GM23248 (cell line): ENCODE data around the gene PXK. TPM values are rescaled to one million over a fixed set of nuclear protein-coding genes. Genes with fewer than 3 reads are reported as not detected.

ENCODE experiments used
- DNase-seq: peaks from one replicate; pipeline ENCODE4 v3.0.0-alpha.2; 2015
- H2AFZ ChIP-seq: fragments of 200-600 bp; sonication (generic); 2 replicates; pipeline ENCODE4 v1.6.1; 2016; ENCODE audit warnings: antibody characterized with exemption
- H3F3A ChIP-seq: fragments of 200-600 bp; sonication (generic); 2 replicates; pipeline ENCODE4 v1.6.1; 2016; ENCODE audit warnings: mild to moderate bottlenecking, antibody characterized with exemption, mixed run types; ENCODE audit not compliant: insufficient read depth
- H3K27ac ChIP-seq: fragments of 200-600 bp; sonication (generic); 2 replicates; pipeline ENCODE4 v1.5.1; 2016; ENCODE audit warnings: mild to moderate bottlenecking
- H3K27me3 ChIP-seq: fragments of 200-600 bp; sonication (generic); replicated peaks from 2 replicates; pipeline ENCODE4 v1.6.1; 2016; ENCODE audit warnings: mild to moderate bottlenecking; ENCODE audit not compliant: insufficient read depth
- H3K36me3 ChIP-seq: fragments of 200-600 bp; sonication (generic); 2 replicates; pipeline ENCODE4 v1.6.1; 2016; ENCODE audit warnings: low read depth, mild to moderate bottlenecking
- H3K4me1 ChIP-seq: fragments of 200-600 bp; sonication (generic); 2 replicates; pipeline ENCODE4 v1.6.1; 2016; ENCODE audit warnings: mild to moderate bottlenecking; ENCODE audit not compliant: insufficient read depth
- H3K4me2 ChIP-seq: fragments of 200-600 bp; sonication (generic); one replicate; pipeline ENCODE4 v1.6.1; 2016; ENCODE audit warnings: mild to moderate bottlenecking; ENCODE audit not compliant: unreplicated experiment
- H3K4me3 ChIP-seq: fragments of 200-600 bp; sonication (generic); 2 replicates; pipeline ENCODE4 v1.5.1; 2016; ENCODE audit warnings: mild to moderate bottlenecking
- H3K79me2 ChIP-seq: fragments of 200-600 bp; sonication (generic); 2 replicates; pipeline ENCODE4 v1.6.1; 2016; ENCODE audit warnings: mild to moderate bottlenecking; ENCODE audit not compliant: insufficient read depth
- H3K9ac ChIP-seq: fragments of 200-600 bp; sonication (generic); 2 replicates; pipeline ENCODE4 v1.6.1; 2016; ENCODE audit warnings: mild to moderate bottlenecking
- H3K9me2 ChIP-seq: fragments of 200-600 bp; sonication (generic); 2 replicates; pipeline ENCODE4 v1.6.1; 2016; ENCODE audit warnings: mixed run types, mild to moderate bottlenecking, moderate library complexity; ENCODE audit not compliant: insufficient read depth
- H3K9me3 ChIP-seq: fragments of 200-600 bp; sonication (generic); one replicate; pipeline ENCODE4 v1.6.1; 2017; ENCODE audit warnings: low read depth
- H4K20me1 ChIP-seq: fragments of 200-600 bp; sonication (generic); 2 replicates; pipeline ENCODE4 v1.6.0; 2016; ENCODE audit not compliant: insufficient read depth
- EZH2 ChIP-seq: fragments of 200-600 bp; sonication (generic); IDR thresholded peaks from 2 replicates; pipeline ENCODE4 v1.6.1; 2018; ENCODE audit warnings: antibody characterized with exemption, mild to moderate bottlenecking; ENCODE audit not compliant: insufficient read depth, poor library complexity, severe bottlenecking
- EZH2phosphoT487 ChIP-seq: fragments of 200-600 bp; sonication (generic); IDR thresholded peaks from 2 replicates; pipeline ENCODE4 v1.6.1; 2018; ENCODE audit warnings: antibody characterized with exemption, moderate library complexity, mild to moderate bottlenecking, low read depth; ENCODE audit not compliant: insufficient read depth
- whole genome bisulfite sequencing, 2 experiments: methylation state at CpG; one replicate each; pipeline ENCODE4 v1.1.6; 2015 to 2017; ENCODE audit warnings: low lambda C conversion rate in 2 of 2, low coverage in 1 of 2; ENCODE audit errors: missing lambda C conversion rate in 2 of 2; 5-methylcytosine and 5-hydroxymethylcytosine counted together
- in situ Hi-C: fragments of 300-500 bp; cut with MboI; formaldehyde crosslinking; loops from 2 replicates; pipeline ENCODE4 v1.15.0; 2020
- polyA plus RNA-seq: library from polyadenylated mRNA; unstranded; fragments of >200 nt; fragmentation: Nextera tagmentation; extraction: Ambion mirVana; gene quantifications from 2 replicates; pipeline ENCODE4 v1.2.1, GENCODE V29; 2016
- total RNA-seq: library from RNA; depleted of rRNA; stranded (reverse); fragments of >200 nt; shearing (Covaris generic); gene quantifications from 2 replicates; pipeline ENCODE4 v1.2.3, GENCODE V29; 2014

The PXK gene
- total and polyA plus RNA-seq, 2 experiments from 2014 or later: 33.8 to 45.1 TPM

GRCh38 chr3:58361866-58362265, 29.2 kb downstream of the PXK start:
- DNase-seq: no peak
- Histone ChIP-seq H4K20me1 (no peaks in the 10 kb centered on the region; the same call in 1 of the 2 replicates), H3K36me3 (no peaks in the 10 kb centered on the region), H3K9me3 (no peaks in the 10 kb centered on the region), H3K27me3 (no peaks in the 10 kb centered on the region), H3K9ac (no peak overlapping the region), H3K4me1 (no peaks in the 10 kb centered on the region; the same call in 1 of the 2 replicates), H2AFZ (no peak overlapping the region), H3K27ac (no peak overlapping the region), H3K79me2 (peaks cover 100% of the 10 kb centered on the region), H3K4me3 (no peak overlapping the region), H3K4me2 (no peak overlapping the region), H3K9me2 (no peaks in the 10 kb centered on the region; the same call in 1 of the 2 replicates), H3F3A (no peaks in the 10 kb centered on the region)
- in situ Hi-C loops: no loop called here
- no peak for TF ChIP-seq EZH2phosphoT487
- TF ChIP-seq EZH2: no peak

- Histone ChIP-seq H3K27ac (no peak overlapping the region), H3K4me1 (no peaks in the 10 kb centered on the region; the same call in 1 of the 2 replicates), H2AFZ (no peak overlapping the region), H3F3A (no peaks in the 10 kb centered on the region), H3K9me3 (no peaks in the 10 kb centered on the region), H3K4me3 (no peak overlapping the region), H4K20me1 (no peaks in the 10 kb centered on the region; the same call in 1 of the 2 replicates), H3K79me2 (peaks cover 71% of the 10 kb centered on the region), H3K4me2 (no peak overlapping the region), H3K9me2 (no peaks in the 10 kb centered on the region; the same call in 1 of the 2 replicates), H3K9ac (no peak overlapping the region), H3K27me3 (no peaks in the 10 kb centered on the region), H3K36me3 (no peaks in the 10 kb centered on the region; the same call in 1 of the 2 replicates)
- in situ Hi-C loops: no loop called here
- TF ChIP-seq EZH2phosphoT487 (no peak), EZH2 (no peak)
- DNase-seq: no peak
- WGBS, 2 experiments: 75 to 79% methylated on average over 1 of the region's 1 CpG
These were observed 34.0 kb downstream of the PXK start for GRCh38 chr3:58366699-58367098.

GRCh38 chr3:58369038-58369437, 36.3 kb downstream of the PXK start:
- H3K27ac ChIP-seq: no peak overlapping the region
- in situ Hi-C loops: no loop called here
- no peaks in the 10 kb centered on the region for H3K27me3 ChIP-seq
- no peak overlapping the region for H2AFZ ChIP-seq
- H3K9me3 ChIP-seq: no peaks in the 10 kb centered on the region
- H3K4me1 ChIP-seq: no peaks in the 10 kb centered on the region; the same call in 1 of the 2 replicates
- 90 to 97% methylated on average over 1 of the region's 1 CpG for WGBS, 2 experiments
- H3K4me2 ChIP-seq: no peak overlapping the region
- TF ChIP-seq EZH2 (no peak), EZH2phosphoT487 (no peak)
- no peaks in the 10 kb centered on the region for H4K20me1 ChIP-seq
- no peak overlapping the region for H3K9ac ChIP-seq
- no peaks in the 10 kb centered on the region; the same call in 1 of the 2 replicates for H3K36me3 ChIP-seq
- H3F3A ChIP-seq: no peaks in the 10 kb centered on the region
- H3K79me2 ChIP-seq: peaks cover 48% of the 10 kb centered on the region
- H3K4me3 ChIP-seq: no peak overlapping the region
- H3K9me2 ChIP-seq: no peaks in the 10 kb centered on the region; the same call in 1 of the 2 replicates
- no peak for DNase-seq

GRCh38 chr3:58369876-58370275, 37.2 kb downstream of the PXK start:
- no peaks in the 10 kb centered on the region for H4K20me1 ChIP-seq
- WGBS, 2 experiments: 98 to 99% methylated on average over 3 of the region's 3 CpGs
- no peaks in the 10 kb centered on the region; the same call in 1 of the 2 replicates for H3K4me1 ChIP-seq
- in situ Hi-C loops: no loop called here
- H3K9ac ChIP-seq: no peak overlapping the region
- H3K27me3 ChIP-seq: no peaks in the 10 kb centered on the region
- no peaks in the 10 kb centered on the region for H3F3A ChIP-seq
- TF ChIP-seq EZH2phosphoT487 (no peak), EZH2 (no peak)
- no peak overlapping the region for H3K4me3 ChIP-seq
- H3K4me2 ChIP-seq: no peak overlapping the region
- no peaks in the 10 kb centered on the region; the same call in 1 of the 2 replicates for H3K9me2 ChIP-seq
- no peak overlapping the region for H3K27ac ChIP-seq
- H3K79me2 ChIP-seq: peaks cover 39% of the 10 kb centered on the region
- H2AFZ ChIP-seq: no peak overlapping the region
- no peaks in the 10 kb centered on the region; the same call in 1 of the 2 replicates for H3K36me3 ChIP-seq
- no peak for DNase-seq
- H3K9me3 ChIP-seq: no peaks in the 10 kb centered on the region
